Kidney capillary endothelial cell (primary cell): ENCODE data around the gene GRHL3.
A peak's percentile ranks its signal among the peaks of the same experiment; 100 is the strongest.
"Not testable (repeated sequence)": the region's sequence is repeated elsewhere in the genome, so short reads cannot be mapped to it uniquely, and the experiment has no call there.

Source experiments
- DNase-seq: peaks from one replicate; pipeline ENCODE4 v3.0.0-alpha.2; 2018; ENCODE audit warnings: low spot score

The GRHL3 gene

GRCh38 chr1:24319312-24319863 lies at the start of gene GRHL3:
GRHL3 (plus strand) TSS chr1:24319357; CDS start chr1:24319552, 195 bp downstream.
- DNase-seq = no peak

GRCh38 chr1:24274203-24275103 lies 44.7 kb upstream of the GRHL3 start:
- not testable (repeated sequence) for DNase-seq

GRCh38 chr1:24275104-24275410 lies 44.1 kb upstream of the GRHL3 start:
- DNase-seq = no peak

GRCh38 chr1:24275510-24275909 lies 43.6 kb upstream of the GRHL3 start:
- DNase-seq = no peak

GRCh38 chr1:24276791-24277190 lies 42.4 kb upstream of the GRHL3 start:
- no peak for DNase-seq

- no peak for DNase-seq
Observed at GRCh38 chr1:24277420-24278169, 41.6 kb upstream of the GRHL3 start.

GRCh38 chr1:24278726-24279125 lies 40.4 kb upstream of the GRHL3 start:
- no peak for DNase-seq

- DNase-seq = no peak
Observed at GRCh38 chr1:24279590-24280232, 39.4 kb upstream of the GRHL3 start.

GRCh38 chr1:24281591-24281990 lies 37.6 kb upstream of the GRHL3 start:
- DNase-seq = no peak

GRCh38 chr1:24282491-24282890 lies 36.7 kb upstream of the GRHL3 start:
- no peak for DNase-seq

GRCh38 chr1:24283326-24284155 lies 35.6 kb upstream of the GRHL3 start:
- peak; percentile 39 for DNase-seq

GRCh38 chr1:24284156-24284471 lies 35.0 kb upstream of the GRHL3 start:
- no peak for DNase-seq

- no peak for DNase-seq
Observed at GRCh38 chr1:24285231-24285630, 33.9 kb upstream of the GRHL3 start.

- DNase-seq = no peak
Observed at GRCh38 chr1:24286246-24287010, 32.7 kb upstream of the GRHL3 start.

- DNase-seq = not testable (repeated sequence)
Observed at GRCh38 chr1:24287779-24288178, 31.4 kb upstream of the GRHL3 start.

- no peak for DNase-seq
Observed at GRCh38 chr1:24288479-24288878, 30.7 kb upstream of the GRHL3 start.

- DNase-seq = peak; percentile 52
Observed at GRCh38 chr1:24289937-24290595, 29.1 kb upstream of the GRHL3 start.

GRCh38 chr1:24290933-24291487 lies 28.1 kb upstream of the GRHL3 start:
- no peak for DNase-seq

- no peak for DNase-seq
Observed at GRCh38 chr1:24292103-24292502, 27.1 kb upstream of the GRHL3 start.

GRCh38 chr1:24292887-24293286 lies 26.3 kb upstream of the GRHL3 start:
- no peak for DNase-seq
